Activated CD4-positive, alpha-beta T cell treated with anti-CD3 and anti-CD28 coated beads, Interleukin-2, amount 50 U/mL, for 24 hours (primary cell): ENCODE data around the gene METTL21A.
A peak's percentile ranks its signal among the peaks of the same experiment; 100 is the strongest.

Experiments used
- DNase-seq, 2 donors: peaks; one replicate each; pipeline ENCODE4 v3.0.0-alpha.2; 2020; ENCODE audit warnings: low read depth in 1 of 2, low spot score in 1 of 2

Gene METTL21A

DNA sequence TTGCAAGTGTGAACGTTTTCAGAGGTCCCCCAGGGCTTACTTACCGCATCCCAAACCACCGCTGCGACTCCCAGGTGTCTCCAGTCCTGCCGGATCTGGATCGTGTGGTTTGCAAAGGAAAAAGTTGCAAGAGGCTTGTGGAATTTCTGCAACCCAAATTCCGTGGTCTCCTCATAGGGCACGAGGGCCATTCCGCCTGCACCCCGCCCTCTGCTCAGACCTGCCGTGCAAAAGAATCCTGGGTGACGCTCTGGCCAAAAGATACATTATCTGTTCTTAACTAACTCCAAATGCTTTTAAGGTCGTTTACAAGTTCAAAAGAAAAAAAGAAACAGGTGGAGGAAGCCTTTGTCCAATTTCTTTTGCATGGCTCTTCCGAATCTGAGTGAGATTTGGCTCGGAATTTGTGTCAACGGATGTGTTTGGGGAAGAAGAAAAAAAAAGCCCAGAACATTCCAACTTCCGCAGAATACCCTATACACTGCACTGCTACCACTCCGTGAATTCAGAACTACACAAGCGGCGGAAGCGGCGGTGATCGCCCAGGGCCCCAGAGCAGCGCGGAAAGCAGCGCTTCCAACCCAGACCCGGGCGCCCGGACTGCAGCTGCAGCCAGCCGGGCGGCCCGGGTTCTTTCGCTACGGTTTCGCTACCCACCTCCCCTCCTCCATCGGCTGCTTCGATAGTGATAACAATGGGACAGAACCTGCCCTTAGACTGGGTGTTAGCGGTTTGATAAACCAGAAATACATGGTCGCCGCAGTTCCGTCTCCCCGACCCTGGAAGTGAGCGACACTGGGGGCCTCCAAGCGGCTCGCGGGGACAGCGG lies 795 bp downstream of the METTL21A start:
- peak; percentile 39 to 50 for DNase-seq

DNA sequence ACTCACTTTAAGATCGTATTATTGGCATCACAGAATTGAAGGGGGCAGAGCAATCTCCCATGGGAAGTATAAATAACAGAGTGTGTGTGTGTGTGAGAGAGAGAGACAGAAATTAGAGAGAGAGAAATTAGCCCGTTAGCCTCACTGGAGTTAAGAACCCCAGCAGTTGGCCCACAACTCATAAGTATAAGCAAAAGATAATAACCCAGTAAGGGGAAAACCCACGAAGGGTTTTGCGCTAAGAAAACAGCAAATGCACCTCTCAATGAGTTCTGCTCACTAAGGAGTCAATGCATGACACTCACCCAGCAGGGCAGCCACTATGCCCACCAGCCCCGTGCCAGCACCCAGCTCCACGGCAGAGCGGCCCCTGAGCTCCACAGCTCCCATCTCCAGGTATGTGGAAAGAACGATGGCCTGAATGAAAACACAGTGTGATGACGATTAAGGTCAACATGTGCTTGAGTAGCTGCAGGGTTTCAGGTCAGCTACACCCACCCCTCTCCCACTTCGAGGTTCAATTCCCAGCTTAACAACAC lies 3.6 kb downstream of the METTL21A start:
- DNase-seq: no peak

GRCh38 chr2:207619764-207620203 lies 5.4 kb downstream of the METTL21A start:
- no peak for DNase-seq

- DNase-seq: no peak
Measured at GRCh38 chr2:207617011-207617671, 8.1 kb downstream of the METTL21A start.

DNA sequence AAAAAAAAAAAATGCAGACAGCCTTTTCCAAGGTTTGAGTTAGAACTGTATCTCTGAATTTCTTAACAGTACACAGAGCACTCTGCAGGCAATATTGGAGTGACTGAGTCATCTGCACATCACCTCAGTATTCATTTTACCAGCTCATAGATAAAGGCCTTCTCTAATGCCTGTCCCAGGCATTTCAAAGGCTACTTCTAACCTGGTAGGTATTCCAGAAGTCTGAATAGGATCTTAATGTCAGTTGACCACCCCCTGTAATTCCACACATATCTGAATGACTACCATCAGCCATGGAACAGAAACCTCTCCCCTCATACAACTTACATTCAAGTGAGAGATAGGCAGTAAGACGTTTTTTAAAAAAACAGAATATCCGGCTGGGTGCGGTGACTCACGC lies 9.0 kb downstream of the METTL21A start:
- no peak for DNase-seq

DNA sequence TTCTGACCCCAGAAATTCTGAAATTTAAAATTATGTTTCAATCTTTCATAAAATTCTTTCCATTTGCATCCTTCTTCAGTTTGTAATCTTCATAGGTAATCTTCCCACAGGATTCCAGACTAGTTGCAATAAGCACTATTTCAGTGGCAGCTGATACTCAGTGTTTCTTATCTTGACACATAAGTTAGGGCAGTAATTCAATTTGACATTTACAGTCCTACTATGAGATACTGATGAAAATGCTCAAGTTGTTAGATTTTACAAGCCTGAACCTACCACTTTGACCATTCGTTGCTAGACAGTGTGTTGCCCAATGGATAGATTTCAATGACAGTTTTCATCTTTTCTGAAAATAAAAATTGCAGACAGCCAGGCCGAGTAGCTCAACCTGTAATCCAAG lies 10.4 kb downstream of the METTL21A start:
- DNase-seq: no peak

- no peak for DNase-seq
Measured at GRCh38 chr2:207612714-207613113, 12.5 kb downstream of the METTL21A start.

DNA sequence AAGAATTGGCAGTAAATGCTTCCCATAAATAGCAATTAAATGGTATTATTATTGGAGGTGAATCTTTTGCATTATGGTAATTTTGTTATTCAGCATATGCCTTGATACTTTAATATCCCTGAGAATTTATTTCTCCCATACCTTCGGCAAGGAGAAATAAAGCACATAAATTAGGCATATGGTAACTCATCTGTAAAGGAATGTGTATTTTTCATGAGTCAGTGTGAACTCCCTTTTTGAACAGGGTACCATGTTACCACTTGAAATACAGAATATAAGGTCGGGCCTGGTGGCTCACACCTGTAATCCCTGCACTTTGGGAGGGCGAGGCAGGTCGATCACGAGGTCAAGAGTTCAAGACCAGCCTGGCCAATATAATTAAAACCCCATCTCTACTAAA lies 18.4 kb downstream of the METTL21A start:
- DNase-seq: no peak

DNA sequence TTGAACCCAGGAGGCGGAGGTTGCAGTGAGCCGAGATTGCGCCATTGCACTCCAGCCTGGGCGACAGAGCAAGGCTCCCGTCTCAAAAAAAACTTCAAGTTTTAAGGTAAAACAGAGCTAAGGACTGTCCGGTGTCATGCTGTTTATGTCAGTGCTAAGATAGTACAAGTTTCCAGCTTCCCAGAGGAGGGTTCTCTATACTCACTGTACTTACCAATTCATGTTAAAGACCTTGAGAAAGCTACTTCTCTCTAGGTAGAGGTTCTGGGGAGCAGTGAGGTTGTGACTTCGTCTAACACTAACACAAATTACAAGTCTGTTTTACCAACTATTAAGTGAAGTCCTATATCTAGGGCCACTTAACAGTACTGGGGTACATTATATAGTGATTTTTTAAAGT lies 18.8 kb downstream of the METTL21A start:
- DNase-seq: no peak

DNA sequence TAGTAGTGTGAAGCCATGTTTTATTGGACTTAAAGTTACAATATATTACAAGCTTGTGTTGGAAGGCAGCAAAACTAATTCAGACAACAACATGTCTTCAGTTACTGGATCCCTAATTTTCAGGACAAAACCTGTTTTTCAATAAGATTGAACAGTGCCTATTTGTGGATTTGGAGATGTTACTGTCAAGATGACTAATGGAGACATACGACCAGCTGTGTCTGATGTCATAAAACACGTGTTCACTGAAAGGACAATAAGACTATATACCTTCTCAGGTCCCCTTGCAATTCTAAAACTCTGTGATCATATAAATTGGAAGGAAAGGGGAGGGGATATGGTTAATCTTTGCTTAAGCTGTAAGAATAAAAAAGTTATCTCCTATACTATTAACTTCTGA lies 21.7 kb downstream of the METTL21A start:
- DNase-seq: no peak

GRCh38 chr2:207601774-207602173 lies 23.4 kb downstream of the METTL21A start:
- no peak for DNase-seq

DNA sequence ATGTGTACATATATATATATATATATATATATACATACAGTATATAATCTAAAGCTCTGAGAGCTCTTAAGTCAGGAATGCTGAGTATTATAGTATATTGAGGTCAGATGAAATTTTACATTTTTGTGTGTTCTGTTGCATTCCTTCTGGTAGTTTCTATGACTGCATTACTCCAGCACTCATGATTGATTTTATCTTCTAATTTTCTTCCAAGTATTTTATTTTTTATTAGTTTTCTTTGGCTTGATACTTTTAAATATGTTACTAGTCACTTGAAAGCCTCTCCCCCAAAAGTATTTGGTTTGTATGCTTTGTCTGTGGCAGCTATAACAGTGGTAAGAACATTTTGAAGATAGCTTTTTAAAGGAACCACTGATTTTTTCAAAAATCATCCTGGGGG lies 25.0 kb downstream of the METTL21A start:
- no peak for DNase-seq

DNA sequence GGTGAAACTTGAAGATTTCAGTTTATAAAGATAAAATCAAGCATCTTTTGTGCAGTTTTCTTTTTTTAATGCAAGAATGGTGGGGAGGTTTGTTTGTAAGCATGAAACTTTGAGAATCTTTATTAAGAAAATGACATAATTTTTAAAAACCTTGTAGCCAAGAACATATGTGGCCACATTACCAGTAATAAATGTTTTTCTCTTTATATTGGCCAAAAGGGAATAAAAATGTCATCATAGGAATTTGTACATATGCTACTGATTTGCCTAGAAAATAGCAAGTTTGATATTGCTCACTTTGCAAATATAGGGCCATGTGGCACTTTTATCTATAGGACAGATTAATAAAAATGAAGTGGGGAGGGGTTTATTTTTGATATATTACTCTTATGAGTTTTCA lies 25.6 kb downstream of the METTL21A start:
- DNase-seq: no peak

DNA sequence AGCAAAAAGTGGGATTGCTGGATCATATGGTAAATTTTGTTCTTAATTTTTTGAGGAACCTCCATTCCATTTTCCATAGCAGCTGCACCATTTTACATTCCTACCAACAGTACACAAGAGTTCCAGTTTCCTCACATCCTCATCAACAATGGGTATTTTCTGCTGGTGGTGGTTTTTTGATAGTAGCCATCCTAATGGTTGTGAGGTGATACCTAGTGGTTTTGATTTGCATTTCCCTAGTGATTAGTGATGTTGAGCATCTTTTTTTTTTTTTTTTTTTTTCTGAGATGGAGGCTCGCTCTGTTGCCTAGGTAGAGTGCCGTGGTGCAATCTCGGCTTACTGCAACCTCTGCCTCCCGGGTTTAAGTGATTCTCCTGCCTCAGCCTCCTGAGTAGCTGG lies 30.5 kb downstream of the METTL21A start:
- no peak for DNase-seq

DNA sequence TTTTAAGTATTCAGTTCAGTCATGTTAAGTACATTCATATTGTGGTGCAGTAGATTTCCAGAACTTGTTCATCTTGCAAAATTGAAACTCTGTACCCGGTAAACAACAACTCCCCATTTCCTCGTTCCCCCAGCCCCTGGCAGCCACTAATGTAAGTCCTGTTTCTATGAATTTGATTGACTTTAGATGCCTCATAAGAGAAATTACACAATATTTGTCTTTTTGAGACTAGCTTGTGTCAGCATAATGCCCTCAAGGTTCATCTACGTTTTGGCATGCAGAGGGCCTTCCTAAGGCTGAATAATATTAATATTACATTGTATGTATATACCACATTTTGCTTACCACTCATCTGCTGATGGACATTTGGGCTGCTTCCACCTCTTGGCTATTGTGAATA lies 30.9 kb downstream of the METTL21A start:
- DNase-seq: no peak

DNA sequence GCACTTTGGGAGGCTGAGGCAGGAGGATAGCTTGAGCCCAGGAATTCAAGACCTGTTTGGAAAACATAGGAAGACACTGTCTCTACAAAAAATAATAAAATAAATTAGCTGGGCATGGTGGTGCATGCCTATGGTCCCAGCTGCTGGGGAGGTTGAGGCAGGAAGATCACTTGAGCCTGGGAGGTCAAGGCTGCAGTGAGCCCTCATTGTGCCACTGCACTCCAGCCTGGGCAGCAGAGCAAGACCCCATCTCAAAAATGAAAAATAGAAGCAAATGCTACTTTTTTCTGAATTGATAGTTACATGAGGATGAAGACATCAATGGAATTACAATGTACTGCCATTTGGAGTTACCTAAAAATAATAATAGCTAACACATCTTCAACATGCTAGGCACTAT lies 31.9 kb downstream of the METTL21A start:
- no peak for DNase-seq

DNA sequence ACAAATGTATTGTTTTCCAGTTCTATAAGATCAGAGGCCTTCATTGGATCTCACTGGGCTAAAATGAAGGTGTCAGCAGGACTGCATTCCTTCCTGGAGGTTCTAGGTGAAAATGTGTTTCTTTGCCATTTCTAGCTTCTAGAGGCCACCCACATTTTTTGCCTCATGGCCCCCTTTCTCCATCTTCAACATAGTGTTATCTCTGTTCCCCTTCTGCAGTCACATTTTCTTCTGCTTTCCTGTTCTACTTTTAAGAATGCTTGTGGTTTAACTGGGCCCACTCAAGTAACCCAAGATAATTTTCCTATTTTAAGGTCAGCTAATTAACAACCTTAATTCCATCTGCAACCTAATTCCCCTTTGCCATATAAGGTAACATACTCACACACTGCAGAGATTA lies 36.1 kb downstream of the METTL21A start:
- DNase-seq: no peak

DNA sequence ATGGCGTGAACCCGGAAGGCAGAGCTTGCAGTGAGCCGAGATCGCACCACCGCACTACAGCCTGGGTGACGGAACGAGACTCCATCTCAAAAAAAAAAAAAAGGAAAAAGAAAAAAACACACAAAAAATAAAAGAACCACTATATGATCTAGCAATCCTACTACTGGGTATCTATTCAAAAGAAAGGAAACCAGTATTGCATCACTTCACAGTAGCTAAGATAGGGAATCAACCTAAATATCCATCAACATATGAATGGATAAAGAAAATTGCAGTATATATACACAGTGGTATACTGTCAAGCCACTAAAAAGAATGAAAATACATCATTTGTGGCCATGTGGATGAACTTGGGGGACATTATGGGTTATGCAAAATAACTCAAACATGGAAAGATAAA lies 37.9 kb downstream of the METTL21A start:
- no peak for DNase-seq

GRCh38 chr2:207584952-207585351 lies 40.2 kb downstream of the METTL21A start:
- DNase-seq: no peak

DNA sequence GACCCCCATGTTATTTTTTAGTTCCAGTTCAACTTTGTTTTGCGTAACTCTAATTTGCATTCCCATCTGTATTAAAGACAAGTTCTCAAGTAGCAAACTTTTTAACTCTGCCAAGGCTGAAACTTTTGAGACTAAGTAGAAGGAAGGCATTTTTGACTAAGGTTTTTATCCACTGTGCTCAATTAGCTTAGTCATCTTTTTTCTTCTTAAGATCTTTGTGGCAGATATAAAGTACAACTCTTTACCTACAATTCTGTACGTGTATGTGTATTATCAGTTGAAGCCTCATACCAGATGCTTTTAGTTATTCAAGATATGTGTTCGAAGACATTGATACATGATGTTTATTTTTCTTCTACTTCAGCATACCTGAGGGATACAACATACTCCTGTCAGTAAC lies 53.8 kb downstream of the METTL21A start:
- DNase-seq: no peak

GRCh38 chr2:207567671-207568070 lies 57.5 kb downstream of the METTL21A start:
- no peak for DNase-seq

DNA sequence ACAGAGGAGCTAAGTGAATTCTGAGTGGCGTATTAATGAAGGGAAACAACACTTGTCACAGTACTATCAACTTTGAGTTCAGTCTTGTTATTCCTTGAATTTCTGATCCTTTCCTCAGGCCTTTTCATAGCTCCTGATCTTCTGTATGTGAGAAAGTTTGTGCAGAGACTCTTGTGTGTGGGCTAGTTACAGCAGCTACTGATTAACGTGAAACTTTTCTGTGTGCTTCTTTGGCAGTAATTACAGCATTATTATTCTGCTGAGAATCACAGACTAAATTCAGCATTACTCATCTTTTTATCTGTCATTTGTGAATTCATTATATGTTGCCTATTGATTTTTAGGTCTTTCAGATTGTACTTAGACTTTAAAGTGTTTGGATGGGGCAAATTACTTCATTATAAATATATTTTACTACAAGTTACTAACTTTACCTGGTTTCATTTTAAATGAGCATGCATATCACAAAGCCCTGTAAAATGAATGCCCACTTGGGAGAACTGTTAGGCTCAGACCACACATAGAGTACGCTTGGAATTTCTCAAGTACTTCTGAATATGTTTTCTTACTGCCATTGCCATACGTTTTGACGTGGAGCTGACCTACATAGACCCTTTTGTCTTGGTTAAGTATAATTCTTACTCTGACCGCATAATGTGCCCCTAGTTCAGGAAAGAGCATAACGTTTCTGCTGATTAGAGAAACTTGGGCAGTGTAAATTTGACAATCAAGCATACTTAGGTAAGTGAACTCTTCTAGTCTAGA lies 59.3 kb downstream of the METTL21A start:
- DNase-seq: no peak
